Esophagus muscularis mucosa (tissue), 4 donors: ENCODE data around the gene SAXO2.
"Not testable (repeated sequence)": the region's sequence is repeated elsewhere in the genome, so short reads cannot be mapped to it uniquely, and the experiment has no call there.

Experiments
- CTCF ChIP-seq, 3 experiments: fragments of 200-600 bp in 2 of 3; fragments of 450-650 bp in 1 of 3; sonication (generic) in 2 of 3; IDR thresholded peaks; one replicate each; pipeline ENCODE4 v1.5.1; 2017 to 2019; ENCODE audit warnings: antibody characterized with exemption in 3 of 3, mild to moderate bottlenecking in 2 of 3, moderate library complexity in 1 of 3
- EP300 ChIP-seq: sonication (generic); formaldehyde crosslinking; IDR thresholded peaks from one replicate; pipeline ENCODE4 v1.6.1; 2017; ENCODE audit warnings: antibody characterized with exemption
- POLR2A ChIP-seq: fragments of 450-650 bp; IDR thresholded peaks from one replicate; pipeline ENCODE4 v1.6.1; 2017; ENCODE audit warnings: antibody characterized with exemption, moderate library complexity, mild to moderate bottlenecking, low read depth
- POLR2AphosphoS5 ChIP-seq, 2 donors: sonication (generic); formaldehyde crosslinking; IDR thresholded peaks; one replicate each; pipeline ENCODE4 v1.6.1; 2017; ENCODE audit warnings: antibody characterized with exemption in 2 of 2

GRCh38 chr15:82311321-82311720, 48.7 kb downstream of the SAXO2 start:
- TF ChIP-seq POLR2A; CTCF (IDR thresholded peaks at IDR 0.05); EP300; POLR2AphosphoS5 (IDR thresholded peaks at IDR 0.05): not testable (repeated sequence)
